Measurements from ENCODE around the gene SLC22A3. TPM values are rescaled to one million over a fixed set of nuclear protein-coding genes. Genes with fewer than 3 reads are reported as not detected.

Gene SLC22A3
- polyA plus RNA-seq, 2 of the 4 experiments (the other 2 are of a cell fraction) = 44.9 to 57.4 TPM

DNA sequence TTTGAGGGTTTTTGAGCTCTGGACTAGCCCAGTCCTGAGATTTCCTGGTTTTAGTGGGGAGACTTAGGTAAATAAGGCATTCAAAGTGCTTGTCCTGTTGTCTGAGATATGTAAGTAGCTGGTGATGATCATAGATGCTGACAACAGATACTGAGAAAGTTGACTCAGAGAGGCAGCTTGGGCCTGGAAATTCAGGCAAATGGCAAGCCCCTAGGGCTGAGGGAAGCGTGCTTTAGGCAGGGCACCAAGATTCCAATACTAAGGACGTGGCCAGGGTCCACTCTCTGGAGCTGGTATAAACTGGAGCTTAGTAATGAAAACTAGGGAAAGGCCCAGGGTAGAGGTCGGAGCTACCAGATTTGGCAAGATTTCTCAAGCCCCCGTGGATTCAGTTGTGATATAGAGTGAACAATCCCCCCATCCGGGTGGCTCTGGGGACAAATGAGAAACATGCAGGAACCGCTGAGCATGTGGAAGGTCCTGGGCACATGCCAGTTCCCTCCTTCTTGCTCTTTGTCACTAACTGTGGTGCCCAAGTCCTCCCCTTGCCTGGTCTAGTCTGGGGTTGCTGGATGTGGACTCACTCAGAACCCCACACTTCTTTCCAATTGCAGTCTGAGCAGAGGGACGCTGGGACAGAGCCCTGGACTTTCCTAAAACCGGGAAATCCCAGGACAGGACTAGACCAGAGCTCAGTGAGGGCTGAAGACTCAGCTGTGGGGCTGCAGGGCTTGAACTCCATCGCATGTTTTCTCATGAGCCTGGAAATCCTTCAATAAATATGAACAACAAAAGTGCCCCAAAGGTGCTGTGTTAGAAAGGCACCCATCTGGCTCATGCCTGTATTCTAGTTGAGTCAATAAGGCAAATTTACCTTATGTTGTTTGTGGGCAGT, 10.3 kb downstream of the SLC22A3 start:
- POLR2A ChIA-PET = interaction anchor here (1.0 kb wide), 1 partner anchor 10 kb away, joined by 3 read pairs; no protein-coding TSS in a partner anchor
- Histone ChIP-seq H3K4me1 (peaks cover 83% of the 10 kb centered on the region), H3K9me3 (no peaks in the 10 kb centered on the region), H3K27ac (peak overlapping the region; percentile 34 to 75; a peak in 4 of 6 replicates), H3K4me3 (no peak overlapping the region), H3K4me2 (peak overlapping the region; percentile 32)
- FAIRE-seq (no peak), DNase-seq (ENCODE audit: low read depth in 1 of 2, low spot score in 1 of 2) (no peak), ATAC-seq (peak; percentile 21 to 23; a peak in 3 of 6 replicates)
- WGBS (ENCODE audit: missing lambda C conversion rate) = 60% methylated on average over 5 of the region's 9 CpGs
- TF ChIP-seq NFE2L2 (conservative IDR thresholded peaks at IDR 0.05; ENCODE audit: low read length) = no peak
- TF ChIP-seq, protein P1, sequence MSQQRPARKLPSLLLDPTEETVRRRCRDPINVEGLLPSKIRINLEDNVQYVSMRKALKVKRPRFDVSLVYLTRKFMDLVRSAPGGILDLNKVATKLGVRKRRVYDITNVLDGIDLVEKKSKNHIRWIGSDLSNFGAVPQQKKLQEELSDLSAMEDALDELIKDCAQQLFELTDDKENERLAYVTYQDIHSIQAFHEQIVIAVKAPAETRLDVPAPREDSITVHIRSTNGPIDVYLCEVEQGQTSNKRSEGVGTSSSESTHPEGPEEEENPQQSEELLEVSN (IDR thresholded peaks at IDR 0.05; ENCODE audit: borderline replicate concordance, low read depth) = no peak
- TF ChIP-seq, protein P2, sequence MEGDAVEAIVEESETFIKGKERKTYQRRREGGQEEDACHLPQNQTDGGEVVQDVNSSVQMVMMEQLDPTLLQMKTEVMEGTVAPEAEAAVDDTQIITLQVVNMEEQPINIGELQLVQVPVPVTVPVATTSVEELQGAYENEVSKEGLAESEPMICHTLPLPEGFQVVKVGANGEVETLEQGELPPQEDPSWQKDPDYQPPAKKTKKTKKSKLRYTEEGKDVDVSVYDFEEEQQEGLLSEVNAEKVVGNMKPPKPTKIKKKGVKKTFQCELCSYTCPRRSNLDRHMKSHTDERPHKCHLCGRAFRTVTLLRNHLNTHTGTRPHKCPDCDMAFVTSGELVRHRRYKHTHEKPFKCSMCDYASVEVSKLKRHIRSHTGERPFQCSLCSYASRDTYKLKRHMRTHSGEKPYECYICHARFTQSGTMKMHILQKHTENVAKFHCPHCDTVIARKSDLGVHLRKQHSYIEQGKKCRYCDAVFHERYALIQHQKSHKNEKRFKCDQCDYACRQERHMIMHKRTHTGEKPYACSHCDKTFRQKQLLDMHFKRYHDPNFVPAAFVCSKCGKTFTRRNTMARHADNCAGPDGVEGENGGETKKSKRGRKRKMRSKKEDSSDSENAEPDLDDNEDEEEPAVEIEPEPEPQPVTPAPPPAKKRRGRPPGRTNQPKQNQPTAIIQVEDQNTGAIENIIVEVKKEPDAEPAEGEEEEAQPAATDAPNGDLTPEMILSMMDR (IDR thresholded peaks at IDR 0.05) = no peak
- no peak for TF ChIP-seq FOSL2 (IDR thresholded peaks at IDR 0.05)
- no peak for TF ChIP-seq FOSL2 (CRISPR knock-in tag; IDR thresholded peaks at IDR 0.05)
- TF ChIP-seq, protein P3, sequence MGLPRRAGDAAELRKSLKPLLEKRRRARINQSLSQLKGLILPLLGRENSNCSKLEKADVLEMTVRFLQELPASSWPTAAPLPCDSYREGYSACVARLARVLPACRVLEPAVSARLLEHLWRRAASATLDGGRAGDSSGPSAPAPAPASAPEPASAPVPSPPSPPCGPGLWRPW (IDR thresholded peaks at IDR 0.05) = no peak
- TF ChIP-seq, protein P4, sequence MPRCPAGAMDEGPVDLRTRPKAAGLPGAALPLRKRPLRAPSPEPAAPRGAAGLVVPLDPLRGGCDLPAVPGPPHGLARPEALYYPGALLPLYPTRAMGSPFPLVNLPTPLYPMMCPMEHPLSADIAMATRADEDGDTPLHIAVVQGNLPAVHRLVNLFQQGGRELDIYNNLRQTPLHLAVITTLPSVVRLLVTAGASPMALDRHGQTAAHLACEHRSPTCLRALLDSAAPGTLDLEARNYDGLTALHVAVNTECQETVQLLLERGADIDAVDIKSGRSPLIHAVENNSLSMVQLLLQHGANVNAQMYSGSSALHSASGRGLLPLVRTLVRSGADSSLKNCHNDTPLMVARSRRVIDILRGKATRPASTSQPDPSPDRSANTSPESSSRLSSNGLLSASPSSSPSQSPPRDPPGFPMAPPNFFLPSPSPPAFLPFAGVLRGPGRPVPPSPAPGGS (IDR thresholded peaks at IDR 0.05) = no peak
- no peak for TF ChIP-seq MYC (IDR thresholded peaks at IDR 0.05; ENCODE audit: borderline replicate concordance, low read length)
- TF ChIP-seq HOXB5 (CRISPR knock-in tag; IDR thresholded peaks at IDR 0.05) = no peak
- no peak for TF ChIP-seq HOXB13 (CRISPR knock-in tag; IDR thresholded peaks at IDR 0.05; ENCODE audit: low read depth)
- TF ChIP-seq NR3C1 (IDR thresholded peaks at IDR 0.05) = no peak
- TF ChIP-seq SMC3 (IDR thresholded peaks at IDR 0.05) = no peak
- no peak for TF ChIP-seq RNF2 (IDR thresholded peaks at IDR 0.05; ENCODE audit: borderline replicate concordance, low read depth)
- TF ChIP-seq ZFP36 (IDR thresholded peaks at IDR 0.05; ENCODE audit: borderline replicate concordance, partially characterized antibody) = no peak
- no peak for TF ChIP-seq ESRRA (IDR thresholded peaks at IDR 0.05; ENCODE audit: borderline replicate concordance, low read length)
- no peak for TF ChIP-seq EP300 (IDR thresholded peaks at IDR 0.05)
- no peak for TF ChIP-seq FOSB (CRISPR knock-in tag; IDR thresholded peaks at IDR 0.05)
- CTCF ChIA-PET = interaction anchor here (0.9 to 1.3 kb wide), 2 partner anchors 36 to 220 kb away, joined by 3 to 4 read pairs; no protein-coding TSS in a partner anchor

DNA sequence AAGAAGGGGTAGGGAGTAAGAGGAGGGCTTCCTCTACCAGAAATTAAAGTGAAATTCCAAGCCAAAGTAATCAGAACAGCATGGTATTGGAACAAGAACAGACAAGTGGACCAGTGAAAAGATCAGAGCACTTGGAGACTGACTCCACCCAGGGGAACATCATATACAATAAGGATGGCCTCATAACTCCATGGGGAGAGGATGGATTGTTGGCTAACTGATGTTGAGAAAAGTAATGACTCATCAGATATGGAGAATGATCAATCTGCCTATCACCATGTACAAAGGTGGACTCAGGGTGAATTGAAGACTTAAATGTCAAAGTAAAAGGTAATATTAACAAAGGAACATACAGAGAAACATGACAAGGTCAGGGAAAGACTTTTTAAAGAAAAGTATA, 12.8 kb downstream of the SLC22A3 start:
- no peak overlapping the region for H3K4me3 ChIP-seq
- CTCF ChIA-PET = no interaction called here

More for the DNA sequence above, 12.8 kb downstream of the SLC22A3 start:
- POLR2A ChIA-PET = interaction anchor here (1.0 kb wide), 1 partner anchor 223 kb away, joined by 3 read pairs; no protein-coding TSS in a partner anchor
- DNase-seq (ENCODE audit: low read depth in 1 of 2, low spot score in 1 of 2) = no peak
- H3K9me3 ChIP-seq = no peaks in the 10 kb centered on the region
- peak in 1 of 2 experiments; percentile 7; a peak in 1 of 6 replicates for ATAC-seq
- TF ChIP-seq FOSL2 (IDR thresholded peaks at IDR 0.05) (no peak), FOSL2 (CRISPR knock-in tag; IDR thresholded peaks at IDR 0.05) (peak; percentile 53; the same call in 1 of the 2 replicates), EHMT2 (IDR thresholded peaks at IDR 0.05; ENCODE audit: low read depth) (no peak), MAFK (IDR thresholded peaks at IDR 0.05; ENCODE audit: partially characterized antibody) (peak; percentile 85)
- no peak for FAIRE-seq
- H3K4me1 ChIP-seq = peaks cover 80% of the 10 kb centered on the region
- H3K4me2 ChIP-seq = peak overlapping the region; percentile 4; the same call in 2 of the 3 replicates
- H3K27ac ChIP-seq = peak overlapping the region in 1 of 2 experiments; percentile 64; a peak in 3 of 6 replicates
